Stimulated activated CD8-positive, alpha-beta memory T cell treated with anti-CD3 and anti-CD28 coated beads, Interleukin-15, amount 100 ng/mL, for 4 hours (primary cell): Measurements from ENCODE around the gene SLC6A11.

ENCODE experiments used
- DNase-seq, 2 donors: peaks; one replicate each; pipeline ENCODE4 v3.0.0-alpha.2; 2020; ENCODE audit warnings: low read depth in 2 of 2

Gene SLC6A11

GRCh38 chr3:10888518-10889090 is 72.6 kb downstream of the SLC6A11 start:
- no peak for DNase-seq

GRCh38 chr3:10889206-10889960 is 73.4 kb downstream of the SLC6A11 start:
- DNase-seq = no peak

GRCh38 chr3:10890665-10891064 is 74.6 kb downstream of the SLC6A11 start:
- DNase-seq = no peak

GRCh38 chr3:10892622-10893021 is 76.6 kb downstream of the SLC6A11 start:
- no peak for DNase-seq

- DNase-seq = no peak
These were observed 85.4 kb downstream of the SLC6A11 start for GRCh38 chr3:10901296-10901945.

GRCh38 chr3:10907262-10907661 is 91.2 kb downstream of the SLC6A11 start:
- DNase-seq = no peak

GRCh38 chr3:10910367-10910766 is 94.3 kb downstream of the SLC6A11 start:
- no peak for DNase-seq

GRCh38 chr3:10911350-10912002 is 95.4 kb downstream of the SLC6A11 start:
- no peak for DNase-seq

- DNase-seq = no peak
These were observed 96.8 kb downstream of the SLC6A11 start for GRCh38 chr3:10912786-10913185.

GRCh38 chr3:10915376-10915775 is 99.3 kb downstream of the SLC6A11 start:
- DNase-seq = no peak

GRCh38 chr3:10917176-10917575 is 101.1 kb downstream of the SLC6A11 start:
- DNase-seq = no peak

GRCh38 chr3:10918011-10918410 is 102.0 kb downstream of the SLC6A11 start:
- DNase-seq = no peak

GRCh38 chr3:10919636-10920035 is 103.6 kb downstream of the SLC6A11 start:
- no peak for DNase-seq

GRCh38 chr3:10925436-10926255 is 109.6 kb downstream of the SLC6A11 start:
- no peak for DNase-seq

- no peak for DNase-seq
These were observed 110.3 kb downstream of the SLC6A11 start for GRCh38 chr3:10926256-10926810.

- DNase-seq = no peak
These were observed 110.9 kb downstream of the SLC6A11 start for GRCh38 chr3:10926811-10927521.

GRCh38 chr3:10927551-10927950 is 111.5 kb downstream of the SLC6A11 start:
- no peak for DNase-seq

GRCh38 chr3:10928407-10928960 is 112.5 kb downstream of the SLC6A11 start:
- no peak for DNase-seq

- no peak for DNase-seq
These were observed 113.0 kb downstream of the SLC6A11 start for GRCh38 chr3:10928961-10929471.

GRCh38 chr3:10929978-10930665 is 114.1 kb downstream of the SLC6A11 start:
- no peak for DNase-seq
